ENCODE measurements around the gene TBX2.

DNA sequence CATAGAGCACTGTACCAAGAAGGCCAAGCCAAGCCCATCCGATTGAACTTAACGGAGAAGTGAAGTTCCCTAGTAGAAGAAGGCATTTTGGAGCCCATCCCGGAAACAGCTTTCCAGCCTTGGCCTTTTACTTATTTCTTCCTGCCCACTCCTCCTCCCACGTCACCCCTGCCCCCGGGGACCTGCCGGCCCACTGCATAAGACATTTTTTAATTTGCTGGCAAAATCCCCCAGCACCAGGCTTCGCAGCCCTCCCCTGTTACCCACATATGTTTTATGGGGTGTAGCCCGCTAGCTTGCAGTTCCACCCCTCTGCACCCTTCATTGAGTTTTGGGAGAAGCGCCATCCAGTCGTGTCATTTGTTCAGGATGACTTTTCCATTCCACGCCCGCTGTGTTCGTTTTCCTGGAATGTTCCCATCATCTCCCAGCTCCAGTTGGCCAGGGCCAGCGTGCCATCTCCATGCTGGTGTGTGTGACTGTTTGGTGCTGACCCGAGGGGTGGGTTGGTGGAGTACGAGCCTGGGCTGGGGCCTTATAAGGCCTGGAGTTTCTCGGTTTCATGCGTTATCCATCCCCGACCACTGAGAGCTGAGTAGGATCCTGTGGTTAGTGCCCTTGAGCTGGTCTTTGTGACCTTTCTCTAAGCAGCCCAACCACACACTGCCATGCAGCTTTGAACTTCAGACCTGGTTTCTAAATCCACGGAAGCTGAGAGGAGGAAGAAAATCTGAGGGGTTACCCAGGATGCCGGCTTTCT is 20.0 kb upstream of the TBX2 start:
- TF ChIP-seq CTCF (conservative IDR thresholded peaks at IDR 0.05 in 1 of 2, IDR thresholded peaks at IDR 0.05 in 1 of 2; ENCODE audit: low read depth in 1 of 2, low read length in 2 of 2) (no peak), EZH2 (IDR thresholded peaks at IDR 0.05; ENCODE audit: low read length, missing control alignments) (no peak)
